Panc1 (cell line): Measurements from ENCODE around the gene FAM53B. TPM values are rescaled to one million over a fixed set of nuclear protein-coding genes. Genes with fewer than 3 reads are reported as not detected.

Source experiments
- ATAC-seq: fragments of 200-7000 bp; cut with Tn5 transposase; 2 replicates; pipeline ENCODE4 v1.9.1; 2020; ENCODE audit warnings: mild to moderate bottlenecking, moderate library complexity
- BruUV-seq: library from RNA; stranded (reverse); fragments of 400-500 nt; replicated peaks from 2 replicates; lab custom pipeline; 2021; lab: Mats Ljungman, UMichigan
- CTCF ChIA-PET: fragments of 300-600 bp; sonication (Branson Sonifier 250); formaldehyde crosslinking; loops from one replicate; lab custom pipeline; 2022; ENCODE audit warnings: antibody characterized with exemption; lab: Charles Lee
- POLR2A ChIA-PET: fragments of 300-600 bp; sonication (Branson Sonifier 250); formaldehyde crosslinking; loops from one replicate; lab custom pipeline; 2022; ENCODE audit warnings: antibody characterized with exemption; lab: Charles Lee
- DNase-seq: peaks from one replicate; pipeline ENCODE4 v3.0.0-alpha.2; 2010; ENCODE audit warnings: low read depth, low spot score
- H3K27ac ChIP-seq: 2 replicates; pipeline ENCODE4 v1.5.1; 2011; ENCODE audit warnings: mild to moderate bottlenecking, low read length, inconsistent platforms
- H3K27me3 ChIP-seq: fragments of 200-500 bp; sonication (Bioruptor generic); 2 replicates; pipeline ENCODE4 v1.6.0; 2014; ENCODE audit warnings: low read length, inconsistent platforms; ENCODE audit not compliant: control insufficient read depth, insufficient read depth
- H3K36me3 ChIP-seq: fragments of 200-500 bp; sonication (Bioruptor generic); 2 replicates; pipeline ENCODE4 v1.5.1; 2014; ENCODE audit warnings: inconsistent platforms, mild to moderate bottlenecking, low read length, moderate library complexity; ENCODE audit not compliant: control insufficient read depth, insufficient read depth
- H3K4me1 ChIP-seq: 2 replicates; pipeline ENCODE4 v1.5.1; 2011; ENCODE audit warnings: inconsistent platforms, mild to moderate bottlenecking, low read length, moderate library complexity; ENCODE audit not compliant: control insufficient read depth, insufficient read depth
- H3K4me3 ChIP-seq, 2 experiments: 2 replicates each; pipeline ENCODE4 v1.5.1; 2011 to 2012; ENCODE audit warnings: low read depth in 2 of 2, low read length in 2 of 2, mild to moderate bottlenecking in 2 of 2, inconsistent platforms in 1 of 2, moderate library complexity in 1 of 2
- H3K9me3 ChIP-seq: fragments of 200-500 bp; sonication (Bioruptor generic); 2 replicates; pipeline ENCODE4 v1.5.1; 2014; ENCODE audit warnings: low read depth, mild to moderate bottlenecking, inconsistent platforms, low read length, moderate library complexity; ENCODE audit not compliant: control insufficient read depth, insufficient read depth
- CTCF ChIP-seq: fragments of 450-650 bp; IDR thresholded peaks from 2 replicates; pipeline ENCODE4 v1.5.1; 2017; ENCODE audit warnings: mild to moderate bottlenecking
- POLR2AphosphoS5 ChIP-seq: IDR thresholded peaks from 2 replicates; pipeline ENCODE4 v1.6.1; 2012; ENCODE audit warnings: mild to moderate bottlenecking, low read depth, low read length, moderate library complexity
- REST ChIP-seq, 2 experiments: IDR thresholded peaks; 2 replicates each; pipeline ENCODE4 v1.6.1; 2011 to 2012; ENCODE audit warnings: low read depth in 2 of 2, control low read depth in 1 of 2, low read length in 1 of 2, mild to moderate bottlenecking in 1 of 2, moderate library complexity in 1 of 2; ENCODE audit not compliant: insufficient read depth in 1 of 2
- SIN3A ChIP-seq: IDR thresholded peaks from 2 replicates; pipeline ENCODE4 v1.6.1; 2012; ENCODE audit warnings: low read depth, mild to moderate bottlenecking, low read length, moderate library complexity, borderline replicate concordance; ENCODE audit not compliant: insufficient read depth
- TCF7L2 ChIP-seq: IDR thresholded peaks from 2 replicates; pipeline ENCODE4 v1.6.1; 2011; ENCODE audit warnings: mild to moderate bottlenecking, low read depth, low read length, inconsistent platforms
- in situ Hi-C: cut with HindIII; loops from 2 replicates; pipeline ENCODE4 v1.10.0; 2016; ENCODE audit warnings: low sequenced_read_pairs, low pct_unique_long_range_greater_than_20kb
- intact Hi-C: fragments of 100-400 bp; cut with micrococcal nuclease; formaldehyde crosslinking; loops from one replicate; pipeline ENCODE4 v1.10.0; 2022; ENCODE audit not compliant: unreplicated experiment
- total RNA-seq: library from RNA; stranded (reverse); gene quantifications from one replicate; pipeline ENCODE4 v1.2.1, GENCODE V29; 2021; ENCODE audit not compliant: unreplicated experiment

Gene FAM53B
- total RNA-seq, 1 experiment from 2014 or later = 42.5 TPM

- in situ Hi-C loops (no loop called here), intact Hi-C loops (no loop called here)
- Histone ChIP-seq H3K36me3 (no peaks in the 10 kb centered on the region), H3K27me3 (no peaks in the 10 kb centered on the region), H3K27ac (no peak overlapping the region), H3K4me1 (peaks cover 40% of the 10 kb centered on the region), H3K9me3 (no peaks in the 10 kb centered on the region), H3K4me3 (no peak overlapping the region)
- ATAC-seq (no peak), DNase-seq (no peak)
- no peak for TF ChIP-seq SIN3A
- CTCF ChIA-PET = interaction anchor here (0.7 to 1.5 kb wide), 2 partner anchors 8 to 1649 kb away, joined by 4 to 5 read pairs; no protein-coding TSS in a partner anchor
- POLR2A ChIA-PET = no interaction called here
- no TSS peak for BruUV-seq
These were observed 11.1 kb downstream of the FAM53B start for GRCh38 chr10:124732931-124733570.

- no peak for TF ChIP-seq CTCF
- no peak for TF ChIP-seq SIN3A
- no peak for TF ChIP-seq TCF7L2
- TF ChIP-seq POLR2AphosphoS5 = no peak
- TF ChIP-seq REST (IDR thresholded peaks at IDR 0.05; ENCODE audit: insufficient read depth in 1 of 2, low read depth in 2 of 2, low read length in 1 of 2) = no peak
- Histone ChIP-seq H3K9me3 (no peaks in the 10 kb centered on the region), H3K4me1 (peaks cover 32% of the 10 kb centered on the region), H3K27ac (peak overlapping the region; percentile 24; the same call in 1 of the 2 replicates), H3K36me3 (no peaks in the 10 kb centered on the region), H3K27me3 (no peaks in the 10 kb centered on the region), H3K4me3 (no peak overlapping the region)
- in situ Hi-C loops = no loop called here
- DNase-seq = no peak
- ATAC-seq = no peak
- BruUV-seq = no TSS peak
- POLR2A ChIA-PET = interaction anchor here (0.6 kb wide), 2 partner anchors 13 to 48 kb away, joined by 6 to 9 read pairs; no protein-coding TSS in a partner anchor
- CTCF ChIA-PET = interaction anchor here (1.1 kb wide), 1 partner anchor 10 kb away, joined by 5 read pairs; no protein-coding TSS in a partner anchor
- intact Hi-C loops = no loop called here
These were observed 12.6 kb downstream of the FAM53B start for GRCh38 chr10:124731551-124731950.

GRCh38 chr10:124730790-124731189, 13.4 kb downstream of the FAM53B start:
- in situ Hi-C loops = no loop called here
- TF ChIP-seq POLR2AphosphoS5 = no peak
- TF ChIP-seq CTCF = no peak
- TF ChIP-seq TCF7L2 = no peak
- TF ChIP-seq SIN3A = no peak
- TF ChIP-seq REST (IDR thresholded peaks at IDR 0.05; ENCODE audit: insufficient read depth in 1 of 2, low read depth in 2 of 2, low read length in 1 of 2) = no peak
- ATAC-seq (no peak), DNase-seq (no peak)
- Histone ChIP-seq H3K27ac (no peak overlapping the region; the same call in 1 of the 2 replicates), H3K36me3 (no peaks in the 10 kb centered on the region), H3K27me3 (no peaks in the 10 kb centered on the region), H3K4me3 (no peak overlapping the region), H3K9me3 (no peaks in the 10 kb centered on the region), H3K4me1 (peaks cover 25% of the 10 kb centered on the region)
- ChIA-PET CTCF (no interaction called here), POLR2A (no interaction called here)
- intact Hi-C loops = no loop called here
- BruUV-seq = no TSS peak
